G401 (cell line): ENCODE data around the gene CNTN4. TPM values are rescaled to one million over a fixed set of nuclear protein-coding genes. Genes with fewer than 3 reads are reported as not detected.
"Not testable (repeated sequence)": the region's sequence is repeated elsewhere in the genome, so short reads cannot be mapped to it uniquely, and the experiment has no call there.

Source experiments
- DNase-seq: peaks from one replicate; pipeline ENCODE4 v3.0.0-alpha.2; 2015; ENCODE audit warnings: low spot score
- in situ Hi-C: cut with HindIII; loops from 2 replicates; pipeline ENCODE4 v1.10.0; 2016; ENCODE audit warnings: low sequenced_read_pairs, mixed read lengths
- total RNA-seq: library from RNA; depleted of rRNA; stranded (reverse); fragments of >200 nt; shearing (Covaris generic); gene quantifications from 2 replicates; pipeline ENCODE4 v1.2.3, GENCODE V29; 2014

CNTN4 gene
- total RNA-seq, 1 experiment from 2014 or later, result not detected

DNA sequence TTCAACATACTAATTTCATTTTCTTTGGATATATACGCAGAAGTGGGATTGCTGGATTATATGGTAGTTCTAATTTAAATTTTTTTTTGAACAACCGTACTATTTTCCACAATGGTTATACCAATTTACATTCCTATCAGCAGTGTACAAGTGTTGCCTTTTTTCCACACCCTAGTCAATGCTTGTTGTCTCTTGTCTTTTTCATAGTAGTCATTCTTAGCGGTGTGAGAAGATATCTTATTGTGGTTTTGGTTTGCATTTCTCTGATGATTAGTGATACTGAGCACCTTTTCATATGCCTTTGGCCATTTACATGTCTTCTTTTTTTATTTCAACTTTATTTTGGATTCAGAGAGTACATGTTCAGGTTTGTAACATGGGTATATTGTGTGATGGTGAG, 858.4 kb downstream of the CNTN4 start:
- no peak for DNase-seq
- in situ Hi-C loops, result no loop called here

DNA sequence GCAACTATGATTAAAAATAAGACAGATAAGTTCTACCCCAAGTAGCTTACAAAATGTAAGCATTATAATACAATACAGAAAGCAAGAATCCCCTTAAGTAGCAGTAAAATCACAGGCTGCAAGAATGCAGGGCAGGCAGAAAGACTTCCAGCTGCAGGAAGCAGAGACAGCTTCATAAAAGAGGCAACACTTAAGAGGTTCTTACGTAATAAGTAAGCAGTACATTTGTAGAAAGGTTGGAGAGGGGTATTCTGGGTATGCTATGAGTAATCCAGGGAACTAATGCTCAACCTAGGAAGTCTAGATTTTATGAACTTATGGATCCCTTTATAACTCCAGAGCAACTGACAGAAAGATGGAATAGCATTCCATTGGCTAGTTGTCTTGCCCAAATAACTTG, 859.9 kb downstream of the CNTN4 start:
- no peak for DNase-seq
- in situ Hi-C loops, result no loop called here

- in situ Hi-C loops, result no loop called here
- DNase-seq, result no peak
Measured at GRCh38 chr3:2961576-2961975, 862.9 kb downstream of the CNTN4 start.

DNA sequence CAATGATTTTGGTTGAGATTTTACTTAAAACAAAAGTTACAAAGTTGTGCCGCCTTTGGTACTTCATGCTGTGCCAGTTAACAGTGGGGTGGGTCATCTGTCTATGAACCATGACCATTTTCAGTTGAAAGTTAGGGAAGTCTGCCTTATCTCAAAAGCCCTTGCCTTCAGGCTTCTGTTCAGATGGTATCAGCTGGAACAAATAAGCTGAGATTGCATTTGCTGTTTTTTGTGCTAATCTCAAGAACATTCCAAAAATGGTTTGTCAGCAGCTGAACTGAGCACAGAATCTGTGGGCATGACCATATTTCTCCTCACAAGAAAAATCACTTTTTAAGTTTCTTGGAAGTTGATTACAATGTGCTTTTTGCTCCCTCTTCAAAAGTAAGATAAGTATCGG, 869.2 kb downstream of the CNTN4 start:
- DNase-seq, result no peak
- in situ Hi-C loops, result no loop called here

DNA sequence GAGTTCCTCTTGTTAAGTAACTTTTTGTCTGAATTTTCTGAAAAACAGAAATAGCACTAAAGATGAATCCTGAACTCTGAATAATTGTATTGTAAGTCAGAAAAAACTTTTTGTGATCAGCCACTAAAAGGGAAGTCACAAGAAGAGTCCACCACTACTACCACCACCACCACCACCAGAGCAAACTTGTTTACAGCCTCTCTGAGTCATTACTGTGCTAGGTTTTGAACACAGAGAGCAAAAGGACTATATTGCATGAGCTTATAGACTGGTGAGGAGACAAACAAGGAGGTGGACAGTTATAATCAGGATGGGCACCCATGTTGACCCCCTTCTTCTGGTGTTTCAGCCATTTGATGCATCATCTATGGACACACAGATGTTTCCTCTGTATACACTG, 869.8 kb downstream of the CNTN4 start:
- in situ Hi-C loops, result no loop called here
- no peak for DNase-seq

- DNase-seq, result no peak
- in situ Hi-C loops, result no loop called here
Measured at GRCh38 chr3:2976212-2976611, 877.5 kb downstream of the CNTN4 start.

GRCh38 chr3:2976796-2977195, 878.1 kb downstream of the CNTN4 start:
- no peak for DNase-seq
- in situ Hi-C loops, result no loop called here

- in situ Hi-C loops, result no loop called here
- no peak for DNase-seq
Measured at GRCh38 chr3:2978977-2979732, 880.5 kb downstream of the CNTN4 start.

DNA sequence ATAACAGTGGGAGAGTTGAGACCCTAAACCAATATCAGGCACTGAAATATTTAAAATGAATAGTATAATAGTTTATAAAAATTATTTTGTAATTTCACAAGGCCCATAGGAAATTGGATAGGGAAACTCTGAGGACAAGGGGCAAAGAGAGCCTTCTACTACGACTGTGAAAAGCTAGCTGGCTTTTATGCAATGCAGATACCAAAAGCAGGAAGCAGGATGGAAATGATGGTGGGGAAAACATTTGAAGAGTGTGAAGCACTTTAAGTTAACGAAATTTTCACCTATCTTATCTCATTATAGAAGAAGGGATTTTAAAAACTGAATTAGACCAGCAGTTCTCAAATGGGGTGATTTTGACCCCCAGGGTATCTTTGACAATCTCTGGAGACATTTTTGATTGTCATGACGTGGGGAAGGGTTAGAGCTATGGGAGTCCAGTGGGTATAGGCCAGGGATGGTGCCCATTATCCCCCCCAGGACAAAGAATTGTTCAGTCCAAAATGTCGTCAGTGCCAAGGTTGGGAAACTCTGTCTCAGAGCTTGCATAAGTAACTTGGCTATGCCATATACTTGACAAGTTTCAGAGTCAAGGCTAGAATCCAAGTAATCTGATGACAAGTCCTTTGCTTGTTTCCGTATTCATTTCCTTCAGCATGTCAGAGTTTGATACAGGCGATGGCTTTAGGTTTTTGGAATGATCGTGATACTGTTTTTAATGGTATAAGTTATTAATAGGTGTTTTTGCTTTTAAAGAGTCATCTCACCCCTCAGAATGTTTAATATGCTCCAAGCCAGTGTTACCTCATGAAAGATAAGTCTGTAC, 885.6 kb downstream of the CNTN4 start:
- no peak for DNase-seq
- in situ Hi-C loops, result no loop called here

DNA sequence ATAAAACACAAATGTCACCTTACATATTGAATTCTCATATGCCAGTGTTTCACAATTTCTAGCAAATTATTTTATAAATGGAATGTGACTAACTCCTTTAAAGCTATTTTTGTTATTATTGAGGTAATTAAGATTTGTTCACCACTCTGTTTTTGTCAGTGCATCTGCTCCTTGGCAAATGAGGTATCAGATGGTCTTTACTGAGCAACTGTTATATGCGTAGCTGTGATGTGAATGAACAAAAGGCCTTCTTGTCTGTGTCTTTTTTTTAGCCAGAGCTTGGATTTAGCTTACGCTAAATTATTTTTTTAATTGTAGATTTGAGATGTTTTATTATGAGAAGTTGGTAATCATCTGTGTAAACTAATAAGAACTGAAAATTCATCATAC, 886.2 kb downstream of the CNTN4 start:
- in situ Hi-C loops, result no loop called here
- DNase-seq, result no peak

GRCh38 chr3:2985479-2985878, 886.8 kb downstream of the CNTN4 start:
- DNase-seq, result no peak
- in situ Hi-C loops, result no loop called here

GRCh38 chr3:2992534-2992933, 893.9 kb downstream of the CNTN4 start:
- DNase-seq, result no peak
- in situ Hi-C loops, result no loop called here

GRCh38 chr3:2993130-2993529, 894.5 kb downstream of the CNTN4 start:
- DNase-seq, in situ Hi-C loops: not testable (repeated sequence)

- no peak for DNase-seq
- in situ Hi-C loops, result no loop called here
Measured at GRCh38 chr3:2993736-2994135, 895.1 kb downstream of the CNTN4 start.

- in situ Hi-C loops, result no loop called here
- DNase-seq, result no peak
Measured at GRCh38 chr3:2995195-2995594, 896.5 kb downstream of the CNTN4 start.

- in situ Hi-C loops, result no loop called here
- DNase-seq, result no peak
Measured at GRCh38 chr3:3005146-3005744, 906.6 kb downstream of the CNTN4 start.

DNA sequence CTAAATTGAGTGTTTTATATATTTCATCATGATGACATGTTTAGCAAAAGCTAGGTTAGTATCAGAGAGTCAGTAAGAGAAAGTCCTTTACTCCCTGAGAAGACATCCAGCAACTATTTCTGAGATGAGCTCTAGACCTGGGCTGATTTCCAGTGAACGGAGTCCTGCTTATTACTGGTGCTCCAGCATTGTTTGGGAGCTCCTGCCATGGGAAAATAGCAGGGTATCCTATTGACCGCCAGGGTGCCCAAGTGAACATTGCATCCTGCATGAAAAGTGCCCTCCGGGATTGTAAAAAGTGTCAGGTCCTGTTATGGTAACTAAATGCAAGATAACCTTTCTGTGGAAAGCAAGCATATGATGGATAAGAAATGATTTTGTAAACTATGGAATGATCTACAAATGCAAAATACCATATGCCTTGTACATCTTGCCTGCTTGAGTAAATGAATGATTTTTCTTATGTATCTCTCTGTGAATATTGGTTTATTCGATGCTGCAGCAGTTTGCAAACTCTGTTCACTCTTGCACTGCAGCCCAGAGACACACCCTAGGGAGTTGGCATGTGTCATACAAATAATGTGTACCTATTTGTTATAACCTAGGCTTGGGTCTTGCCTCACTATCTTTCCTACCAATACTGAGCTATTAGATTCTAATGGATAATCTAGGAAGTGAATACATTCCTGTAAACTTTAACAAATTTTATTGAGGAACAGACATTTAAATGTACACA, 914.8 kb downstream of the CNTN4 start:
- in situ Hi-C loops, result no loop called here
- peak; percentile 59 for DNase-seq

GRCh38 chr3:3015185-3016089, 916.8 kb downstream of the CNTN4 start:
- peak; percentile 89 for DNase-seq
- in situ Hi-C loops, result no loop called here

GRCh38 chr3:3016226-3016625, 917.6 kb downstream of the CNTN4 start:
- in situ Hi-C loops, result no loop called here
- no peak for DNase-seq
